ENCODE measurements around the gene SNRPA. TPM values are rescaled to one million over a fixed set of nuclear protein-coding genes. Genes with fewer than 3 reads are reported as not detected.
"Not testable (repeated sequence)": the region's sequence is repeated elsewhere in the genome, so short reads cannot be mapped to it uniquely, and the experiment has no call there.

Gene SNRPA
- total and polyA plus RNA-seq, 2 of the 4 experiments (the other 2 are of a cell fraction), result 30.3 to 81.3 TPM

DNA sequence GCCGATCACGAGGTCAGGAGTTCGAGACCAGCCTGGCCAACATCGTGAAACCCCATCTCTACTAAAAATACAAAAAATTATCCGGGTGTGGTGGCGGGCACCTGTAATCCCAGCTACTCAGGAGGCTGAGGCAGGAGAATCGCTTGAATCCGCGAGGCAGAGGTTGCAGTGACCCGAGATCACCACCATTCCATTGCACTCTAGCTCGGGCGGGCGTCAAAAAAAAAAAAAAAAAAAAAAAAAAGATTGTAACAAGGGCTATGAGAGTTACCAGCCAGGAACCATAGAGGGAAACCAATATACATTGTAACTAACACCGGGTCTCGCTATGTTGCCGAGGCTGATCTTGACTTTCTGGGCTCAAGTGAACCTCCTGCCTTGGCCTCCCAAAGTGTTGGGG lies 18.7 kb upstream of the SNRPA start:
- H4K8ac ChIP-seq (ENCODE audit: low read depth in 2 of 2, low read length in 2 of 2); H3K4me1 ChIP-seq (ENCODE audit: control insufficient read depth, insufficient read depth, low read length); H2AK5ac ChIP-seq (ENCODE audit: low read depth, low read length); H3K56ac ChIP-seq (ENCODE audit: extremely low read depth, insufficient read depth, low read length); H4K91ac ChIP-seq (ENCODE audit: insufficient read depth, low read depth, low read length); H2AK9ac ChIP-seq (replicated peaks; ENCODE audit: low read depth, low read length, poor library complexity); H3K27me3 ChIP-seq (ENCODE audit: control insufficient read depth, insufficient read depth, low read length); H3K4me2 ChIP-seq (ENCODE audit: low read depth, low read length); POLR2A ChIA-PET (ENCODE audit: unreplicated experiment); BruUV-seq (replicated peaks); H2BK20ac ChIP-seq (ENCODE audit: low read depth, low read length); in situ Hi-C loops (cut with MboI; ENCODE audit: low sequenced_read_pairs); H3K9ac ChIP-seq (ENCODE audit: low read depth, low read length); ATAC-seq (ENCODE audit: low read depth); H3K14ac ChIP-seq (replicated peaks; ENCODE audit: low read depth, low read length); H3K4me3 ChIP-seq (ENCODE audit: insufficient read depth, low read depth, low read length); H4K20me1 ChIP-seq (ENCODE audit: insufficient read depth, low read length); H4K5ac ChIP-seq (ENCODE audit: low read depth, low read length); H2AFZ ChIP-seq (replicated peaks; ENCODE audit: low read length, poor library complexity); H3K23ac ChIP-seq (ENCODE audit: low read depth, low read length); H3K79me1 ChIP-seq (ENCODE audit: low read depth in 1 of 2, low read length in 2 of 2); H2BK120ac ChIP-seq (ENCODE audit: low read depth, low read length); H2BK5ac ChIP-seq (ENCODE audit: low read depth, low read length, poor library complexity, severe bottlenecking); H3K9me1 ChIP-seq (ENCODE audit: insufficient read depth, low read length); DNase-seq; H3K27ac ChIP-seq (ENCODE audit: insufficient read depth, low read length); H2BK15ac ChIP-seq (ENCODE audit: low read depth, low read length); dilution Hi-C loops (cut with HindIII; ENCODE audit: low sequenced_read_pairs, unreplicated experiment); intact Hi-C loops (cut with micrococcal nuclease); H3K18ac ChIP-seq (ENCODE audit: low read depth, low read length); H3K4ac ChIP-seq (ENCODE audit: low read depth, low read length); H3K9me3 ChIP-seq (ENCODE audit: control insufficient read depth, insufficient read depth, low read length): not testable (repeated sequence)
- 100% methylated on average over 3 of the region's 16 CpGs; no CpG with 5 or more reads in 1 of the 2 experiments for WGBS, 2 experiments (ENCODE audit: extremely low coverage in 2 of 2, insufficient read length in 1 of 2)
- CTCF ChIA-PET, result interaction anchor here (1.0 kb wide), 1 partner anchor 13 kb away, joined by 4 read pairs; no protein-coding TSS in a partner anchor
- peaks cover 72% of the 10 kb centered on the region for H3K36me3 ChIP-seq (ENCODE audit: control insufficient read depth, insufficient read depth, low read length)
